ENCODE data around the gene OCA2.
"Not testable (repeated sequence)": the region's sequence is repeated elsewhere in the genome, so short reads cannot be mapped to it uniquely, and the experiment has no call there.

OCA2 gene

DNA sequence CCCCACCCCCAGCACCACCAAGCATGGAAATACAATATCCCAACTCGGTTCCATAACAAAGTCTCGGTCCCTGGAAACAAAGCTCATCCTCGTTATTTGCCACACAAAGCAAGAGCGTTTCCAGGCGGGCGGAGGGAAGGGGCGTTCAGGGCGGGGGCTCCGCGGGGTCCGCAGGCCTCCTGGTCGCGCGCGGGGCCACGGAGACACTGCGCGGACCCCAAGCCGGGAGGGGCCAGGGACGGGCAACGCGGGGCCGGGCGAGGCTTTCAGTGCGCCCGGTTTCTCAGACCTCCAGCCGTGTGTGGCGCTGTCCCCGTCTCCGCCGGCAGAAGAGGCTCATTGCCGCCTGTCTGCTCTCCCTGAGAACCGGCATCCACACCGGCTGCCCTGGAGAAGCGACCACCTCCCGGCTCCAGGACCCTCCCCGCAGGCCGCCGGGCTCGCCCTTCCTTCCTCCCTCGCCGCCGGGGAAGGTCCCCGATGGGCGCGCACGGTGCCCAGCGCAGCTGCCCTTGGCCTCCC, 329.0 kb downstream of the OCA2 start:
- DNase-seq (ENCODE audit: low spot score): no peak

- no peak for DNase-seq (ENCODE audit: low spot score)
Measured at GRCh38 chr15:27769652-27770051, 329.5 kb downstream of the OCA2 start.

DNA sequence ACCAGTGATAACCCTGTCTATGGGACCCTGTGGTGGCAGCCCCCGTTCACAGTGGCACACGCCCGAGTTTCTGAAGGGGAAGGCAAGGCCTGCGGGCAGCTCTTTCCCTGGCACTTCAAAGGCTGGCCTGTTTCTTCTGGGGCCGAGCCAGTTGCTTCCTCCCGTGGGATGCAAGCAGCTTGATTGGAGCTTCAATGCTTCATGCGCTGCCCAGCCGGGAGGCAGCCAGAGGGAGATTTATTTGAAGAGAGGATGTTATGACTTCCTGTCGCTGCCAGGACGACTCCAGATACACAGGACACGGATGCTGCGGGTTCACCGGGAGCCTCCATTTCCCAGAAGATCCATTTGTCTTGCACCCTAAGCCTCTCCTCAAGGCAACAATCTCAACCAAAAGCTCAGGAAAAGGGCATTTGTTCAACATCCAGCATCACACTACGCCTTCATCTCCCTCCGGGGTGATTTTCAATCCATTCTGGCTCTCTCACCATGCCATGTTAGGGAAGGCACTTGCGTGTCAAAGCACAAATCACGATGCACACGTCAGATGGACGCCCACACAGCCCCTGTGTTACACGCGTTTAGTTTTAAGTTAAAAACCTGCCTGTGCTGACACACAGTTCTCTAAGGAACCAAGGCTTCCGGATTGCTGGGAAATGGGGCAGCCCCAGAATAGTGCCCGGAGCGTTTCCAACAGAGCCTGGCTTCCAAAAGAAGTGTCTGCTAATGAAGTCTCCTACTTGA, 330.2 kb downstream of the OCA2 start:
- DNase-seq (ENCODE audit: low spot score): no peak

GRCh38 chr15:27767918-27768640, 331.0 kb downstream of the OCA2 start:
- no peak for DNase-seq (ENCODE audit: low spot score)

- DNase-seq (ENCODE audit: low spot score): not testable (repeated sequence)
Measured at GRCh38 chr15:27767430-27767829, 331.7 kb downstream of the OCA2 start.

DNA sequence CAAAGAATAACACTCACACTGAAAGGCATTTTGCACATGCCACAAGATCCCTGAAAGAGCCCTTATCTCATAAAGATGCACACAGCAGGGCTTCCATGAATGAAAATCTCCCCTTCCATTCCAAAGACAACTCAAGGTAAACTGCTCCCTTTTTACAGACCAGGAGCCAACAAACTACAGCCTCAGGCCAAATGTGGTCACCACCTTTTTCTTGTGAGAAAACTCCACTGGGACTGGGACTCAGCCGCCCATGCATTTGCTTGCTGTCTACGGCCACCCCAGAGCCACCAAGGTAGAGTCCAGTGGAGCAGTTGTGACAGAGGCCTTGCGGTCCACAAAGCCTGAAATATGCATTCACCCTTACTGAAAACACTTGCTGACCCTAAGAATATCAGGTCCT, 334.8 kb downstream of the OCA2 start:
- no peak for DNase-seq (ENCODE audit: low spot score)

DNA sequence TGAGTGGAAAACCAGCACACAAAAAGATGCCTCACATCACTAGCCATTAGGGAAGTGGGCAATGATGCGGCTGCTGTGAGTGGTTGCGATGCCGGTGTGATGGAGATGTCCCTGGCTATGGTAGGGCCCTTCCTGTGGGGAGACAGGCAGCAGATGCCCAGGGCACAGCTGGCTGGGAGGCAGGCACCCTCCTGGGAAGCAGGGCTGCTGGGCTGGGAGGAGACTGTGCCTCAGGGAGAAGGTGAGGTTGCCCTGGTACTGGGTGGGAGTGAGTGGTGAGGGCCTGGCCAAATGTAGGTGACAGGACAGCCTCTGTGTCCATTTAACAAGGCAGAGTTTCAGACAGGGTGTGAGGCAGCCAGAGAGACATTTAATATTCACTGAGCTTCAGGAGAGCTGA, 335.6 kb downstream of the OCA2 start:
- no peak for DNase-seq (ENCODE audit: low spot score)

GRCh38 chr15:27762471-27762870, 336.6 kb downstream of the OCA2 start:
- no peak for DNase-seq (ENCODE audit: low spot score)

- DNase-seq (ENCODE audit: low spot score): no peak
Measured at GRCh38 chr15:27757052-27757451, 342.1 kb downstream of the OCA2 start.

GRCh38 chr15:27752691-27753090, 346.4 kb downstream of the OCA2 start:
- DNase-seq (ENCODE audit: low spot score): no peak

- no peak for DNase-seq (ENCODE audit: low spot score)
Measured at GRCh38 chr15:27747997-27748396, 351.1 kb downstream of the OCA2 start.

GRCh38 chr15:27746401-27746955, 352.6 kb downstream of the OCA2 start:
- DNase-seq (ENCODE audit: low spot score): no peak

DNA sequence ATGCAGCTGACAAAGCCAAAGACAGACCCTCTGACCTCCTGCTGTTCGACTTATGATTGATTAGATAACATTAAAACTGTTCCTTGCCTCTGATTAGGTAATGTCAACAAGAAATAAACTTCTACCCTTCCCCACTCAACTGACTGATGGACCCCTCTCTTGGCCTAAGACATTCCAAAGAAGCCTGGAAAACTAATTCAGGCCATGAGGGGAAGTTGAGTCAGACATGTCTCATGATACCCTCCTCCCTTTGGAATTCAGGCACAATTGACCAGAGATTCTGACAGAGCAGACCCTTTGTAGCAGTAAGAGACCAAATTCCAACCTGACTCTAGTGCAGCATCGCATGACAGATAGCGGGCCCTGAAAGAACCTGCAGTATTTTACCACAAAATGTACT, 354.5 kb downstream of the OCA2 start:
- no peak for DNase-seq (ENCODE audit: low spot score)

DNA sequence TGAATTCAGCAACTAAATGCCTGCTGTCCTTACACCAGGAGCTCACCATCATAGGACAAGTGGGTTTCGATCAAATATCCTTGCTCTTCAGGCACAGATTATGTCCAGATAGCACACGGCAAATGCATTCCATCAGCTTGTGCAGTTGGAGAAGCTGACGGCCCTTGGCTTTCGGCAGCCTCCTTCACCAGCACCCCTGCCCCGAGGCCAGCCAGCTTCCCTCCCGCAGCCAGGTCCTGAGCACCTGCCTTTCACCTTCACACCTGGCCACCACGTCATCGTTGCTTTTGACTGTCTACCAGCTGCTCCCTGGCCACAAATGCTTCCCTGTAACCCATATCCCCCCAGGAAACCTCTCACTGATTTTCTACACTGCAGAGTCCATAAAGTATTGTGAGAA, 355.5 kb downstream of the OCA2 start:
- no peak for DNase-seq (ENCODE audit: low spot score)

GRCh38 chr15:27742751-27743477, 356.2 kb downstream of the OCA2 start:
- no peak for DNase-seq (ENCODE audit: low spot score)

- DNase-seq (ENCODE audit: low spot score): no peak
Measured at GRCh38 chr15:27741226-27741860, 357.8 kb downstream of the OCA2 start.

DNA sequence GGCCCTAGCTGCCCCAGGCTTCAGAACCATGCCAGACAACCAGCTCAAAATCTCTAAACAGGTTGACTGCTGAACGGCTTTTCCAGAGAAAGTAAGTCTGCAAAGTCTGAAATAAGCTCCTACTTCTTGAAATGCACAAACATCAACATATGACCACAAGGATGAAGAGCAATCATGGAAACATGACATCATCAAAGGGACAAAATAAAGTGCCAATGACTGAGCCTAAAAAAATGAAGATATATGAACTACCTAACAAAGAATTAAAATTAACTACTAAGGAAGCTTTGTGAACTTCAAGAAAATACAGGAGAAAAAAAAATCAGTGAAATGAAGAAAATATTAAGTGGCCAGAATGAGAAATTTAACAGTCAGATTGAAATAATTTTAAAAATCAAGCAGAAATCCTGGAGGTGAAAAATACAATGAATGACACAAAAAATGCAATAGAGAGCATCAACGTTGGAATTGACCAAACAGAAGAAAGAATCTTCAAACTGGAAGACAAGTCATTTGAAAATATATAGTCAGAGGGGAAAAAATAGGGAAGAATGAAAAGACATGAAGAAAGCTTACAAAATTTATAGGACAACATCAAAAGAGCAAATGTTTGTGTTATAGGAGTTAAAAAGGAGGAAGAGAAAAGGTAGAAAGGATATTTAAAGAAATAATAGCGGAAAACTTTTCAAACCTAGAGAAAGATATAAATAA, 364.2 kb downstream of the OCA2 start:
- no peak for DNase-seq (ENCODE audit: low spot score)

DNA sequence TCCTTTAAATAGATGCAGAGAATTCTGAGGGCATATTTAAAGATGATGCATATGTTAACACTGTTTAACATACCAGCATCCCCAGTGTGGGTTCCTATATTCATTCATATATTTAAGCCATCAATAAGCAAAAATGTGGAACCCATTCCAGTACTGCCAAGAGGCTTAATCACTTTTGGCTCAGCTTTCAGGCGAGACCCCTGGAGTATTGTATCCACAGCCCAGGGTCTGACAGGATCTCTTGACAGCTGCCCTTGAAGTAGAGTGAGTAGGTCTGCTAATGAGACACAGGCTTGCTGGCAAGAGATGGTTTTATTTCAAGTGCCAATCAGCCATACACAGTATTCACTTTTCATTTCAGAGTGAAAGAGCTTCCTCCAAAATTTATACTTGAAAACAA, 367.3 kb downstream of the OCA2 start:
- no peak for DNase-seq (ENCODE audit: low spot score)

GRCh38 chr15:27730868-27731267, 368.2 kb downstream of the OCA2 start:
- DNase-seq (ENCODE audit: low spot score): no peak

DNA sequence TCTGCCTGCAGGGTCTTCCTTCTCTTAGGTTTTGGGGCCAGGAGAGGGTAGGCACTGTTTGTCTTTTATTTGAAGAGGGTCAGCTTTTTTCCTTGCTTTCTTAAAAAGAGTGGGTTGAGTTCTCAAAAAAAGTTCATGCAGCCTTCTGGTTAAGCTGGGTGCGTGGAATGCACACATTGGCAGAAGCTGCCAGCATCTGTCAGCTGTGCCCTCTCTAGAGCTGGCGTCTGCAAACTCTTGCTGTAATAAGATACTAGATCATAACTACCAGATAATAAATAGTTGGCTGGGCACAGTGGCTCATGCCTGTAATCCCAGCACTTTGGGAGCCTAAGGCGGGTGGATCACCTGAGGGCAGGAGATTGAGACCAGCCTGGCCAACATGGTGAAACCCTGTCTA, 373.4 kb downstream of the OCA2 start:
- no peak for DNase-seq (ENCODE audit: low spot score)

DNA sequence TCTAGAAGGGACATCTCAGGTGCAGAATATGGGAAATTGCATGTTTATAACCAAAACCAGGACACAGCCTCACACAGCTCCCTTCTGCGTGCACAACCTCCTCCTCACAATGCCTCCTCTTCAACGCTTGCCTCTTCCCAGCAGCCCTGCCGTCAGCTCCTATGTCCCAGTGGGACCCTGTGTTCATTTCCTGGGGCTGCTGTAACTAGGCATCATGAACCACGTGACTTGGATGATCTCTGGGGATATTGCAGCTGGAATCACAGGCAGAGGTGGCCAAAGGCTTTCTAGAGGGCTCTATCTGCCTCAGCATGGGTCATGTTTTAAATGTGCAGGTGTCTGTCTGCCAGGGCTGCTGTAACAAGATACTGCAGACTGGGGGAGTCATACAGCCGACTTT, 375.3 kb downstream of the OCA2 start:
- no peak for DNase-seq (ENCODE audit: low spot score)

All from CD4-positive, alpha-beta T cell treated with Interleukin-15 for 4 hours (primary cell).